ENCODE measurements around the gene RANBP3.
A peak's percentile ranks its signal among the peaks of the same experiment; 100 is the strongest.
"Not testable (repeated sequence)": the region's sequence is repeated elsewhere in the genome, so short reads cannot be mapped to it uniquely, and the experiment has no call there.

Gene RANBP3

DNA sequence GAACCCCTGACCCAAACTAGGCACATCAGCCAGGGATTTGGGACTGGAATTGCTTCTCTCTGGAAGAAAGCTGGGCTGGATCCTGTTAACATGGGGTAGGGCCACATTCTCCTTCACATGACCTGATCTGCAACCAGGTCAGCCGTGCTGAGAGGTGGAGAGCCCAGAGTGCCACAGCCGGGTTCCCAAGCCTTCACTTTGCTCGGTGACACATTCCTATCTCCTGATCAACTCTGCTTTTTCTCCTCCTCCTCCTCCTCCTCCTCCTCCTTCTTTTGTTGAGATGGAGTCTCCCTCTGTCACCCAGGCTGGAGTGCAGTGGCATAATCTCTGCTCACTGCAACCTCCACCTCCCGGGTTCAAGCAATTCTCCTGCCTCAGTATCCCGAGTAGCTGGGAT, 7.9 kb upstream of the RANBP3 start:
- DNase-seq = not testable (repeated sequence)

DNA sequence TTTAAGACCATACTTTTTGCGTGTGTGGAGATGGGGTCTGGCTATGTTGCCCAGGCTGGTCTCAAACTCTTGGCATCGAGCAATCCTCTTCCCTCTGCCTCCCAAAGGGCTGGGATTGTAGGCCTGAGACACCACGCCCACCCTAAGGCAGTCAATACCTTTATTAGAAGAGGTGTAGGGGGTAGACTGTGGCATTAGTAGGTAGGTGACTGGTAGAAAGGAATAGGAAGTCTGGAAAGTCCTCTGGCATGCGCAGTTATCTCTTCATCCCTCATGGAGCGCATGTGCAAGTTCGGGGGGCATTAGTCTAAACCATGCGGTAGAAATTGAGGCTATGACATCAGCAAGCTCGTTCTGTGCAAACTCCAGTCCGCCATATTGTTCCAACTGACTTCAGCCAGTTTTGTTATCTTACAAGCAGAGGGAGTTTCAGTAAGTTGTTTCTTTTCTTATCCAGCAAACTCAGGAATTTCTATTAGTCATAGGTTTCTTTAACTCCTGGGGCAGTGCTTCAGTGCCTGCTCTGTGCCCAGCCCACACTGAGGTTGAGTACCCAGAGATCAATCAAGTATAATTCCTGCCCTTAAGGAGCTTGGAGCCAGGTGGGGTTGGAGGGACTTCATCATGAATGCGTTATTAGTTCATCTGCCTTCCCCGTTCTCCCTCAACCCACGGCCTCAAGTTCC, 7.3 kb upstream of the RANBP3 start:
- no peak for DNase-seq

- DNase-seq = no peak
Measured at GRCh38 chr19:5984600-5984999, 6.7 kb upstream of the RANBP3 start.

GRCh38 chr19:5983367-5983955, 5.5 kb upstream of the RANBP3 start:
- DNase-seq = no peak

DNA sequence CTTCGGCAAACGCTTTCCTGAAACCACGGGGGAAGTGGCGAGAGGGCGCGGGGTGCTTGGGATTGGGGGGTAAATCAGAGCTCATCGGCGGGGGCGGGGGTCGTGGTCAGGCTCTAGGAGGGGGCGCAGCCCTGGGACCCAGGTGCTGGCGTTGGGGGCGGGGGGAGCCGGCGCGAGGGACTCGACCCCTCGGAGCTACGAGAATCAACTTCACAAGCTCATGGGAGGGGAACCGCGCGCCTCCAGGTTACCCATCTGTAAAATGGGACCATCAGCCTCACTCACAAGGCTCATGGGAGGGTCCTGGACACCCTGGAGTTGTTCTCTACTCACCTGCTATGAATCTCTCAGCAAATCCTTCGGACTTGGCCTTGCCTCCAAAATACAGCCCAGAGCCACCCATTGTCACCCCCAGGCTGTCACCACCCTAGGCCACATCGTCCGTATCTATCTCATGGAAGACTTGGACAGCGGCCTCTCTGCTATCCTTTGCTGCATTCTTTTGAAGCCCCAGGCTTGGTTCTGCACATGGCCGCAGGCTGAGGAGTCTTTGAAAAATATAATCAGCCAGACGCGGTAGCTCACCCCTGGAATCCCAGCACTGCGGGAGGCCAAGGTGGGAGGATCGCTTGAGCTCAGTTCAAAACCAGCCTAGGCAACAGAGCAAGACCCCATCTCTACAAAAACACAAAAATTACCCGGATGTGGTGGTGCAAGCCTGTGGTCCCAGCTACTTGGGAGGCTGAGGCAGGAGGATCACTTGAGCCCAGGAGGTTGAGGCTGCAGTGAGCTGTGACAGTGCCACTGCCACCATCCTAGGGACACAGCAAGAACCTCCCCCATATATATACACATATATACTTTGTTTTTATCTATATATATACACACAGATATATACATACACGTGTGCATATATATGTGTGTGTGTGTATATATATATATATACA, 939 bp upstream of the RANBP3 start:
- peak; percentile 67 for DNase-seq

GRCh38 chr19:5977222-5977784, 637 bp downstream of the RANBP3 start:
- no peak for DNase-seq

- no peak for DNase-seq
Measured at GRCh38 chr19:5976768-5977167, 1.2 kb downstream of the RANBP3 start.

DNA sequence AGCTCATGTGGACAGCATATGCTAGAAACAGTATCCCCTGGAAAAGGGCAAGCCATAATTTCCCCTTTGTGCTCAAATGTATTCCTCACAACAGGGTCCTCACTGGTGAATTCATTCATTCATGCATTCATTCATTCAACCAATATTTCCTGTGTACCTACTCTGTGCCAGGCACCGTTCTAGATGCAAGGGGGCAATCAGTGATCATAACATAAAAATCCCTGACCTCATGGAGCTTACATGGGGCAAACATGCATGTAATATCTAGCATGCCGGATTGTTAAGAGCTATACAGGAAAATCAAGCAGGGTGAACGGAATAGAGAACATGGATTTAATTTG, 2.6 kb downstream of the RANBP3 start:
- no peak for DNase-seq

DNA sequence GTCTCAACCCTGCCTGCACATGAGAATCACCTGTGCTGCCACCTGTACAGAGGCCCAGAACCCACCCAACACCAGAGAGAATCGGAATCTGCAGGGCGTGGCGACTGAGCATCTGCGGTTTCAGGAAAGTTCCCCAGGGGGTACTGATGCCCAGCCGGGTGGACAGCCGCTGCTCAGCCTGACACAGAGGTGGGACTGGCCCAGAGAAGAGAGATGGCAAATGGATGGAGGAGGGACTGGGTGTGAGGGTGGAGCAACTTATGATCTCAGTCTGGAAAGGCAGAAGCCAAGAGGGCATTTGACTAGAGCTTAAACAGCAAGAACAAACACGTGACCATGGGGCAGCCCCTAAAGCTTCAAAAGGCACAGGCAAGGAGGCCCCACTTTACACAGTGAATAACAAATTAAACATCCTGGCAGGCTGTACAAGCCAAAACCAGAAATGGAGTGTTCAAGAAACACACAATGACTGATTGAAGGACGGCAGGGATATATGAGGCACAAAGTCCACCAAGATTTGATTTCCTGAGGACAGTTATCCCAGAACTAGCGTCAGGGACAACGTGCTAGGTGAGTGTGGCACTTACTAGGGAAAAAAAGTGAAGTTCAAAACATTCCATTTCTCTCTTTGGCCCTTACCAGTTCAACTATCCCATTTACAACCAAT, 3.1 kb downstream of the RANBP3 start:
- DNase-seq = no peak

DNA sequence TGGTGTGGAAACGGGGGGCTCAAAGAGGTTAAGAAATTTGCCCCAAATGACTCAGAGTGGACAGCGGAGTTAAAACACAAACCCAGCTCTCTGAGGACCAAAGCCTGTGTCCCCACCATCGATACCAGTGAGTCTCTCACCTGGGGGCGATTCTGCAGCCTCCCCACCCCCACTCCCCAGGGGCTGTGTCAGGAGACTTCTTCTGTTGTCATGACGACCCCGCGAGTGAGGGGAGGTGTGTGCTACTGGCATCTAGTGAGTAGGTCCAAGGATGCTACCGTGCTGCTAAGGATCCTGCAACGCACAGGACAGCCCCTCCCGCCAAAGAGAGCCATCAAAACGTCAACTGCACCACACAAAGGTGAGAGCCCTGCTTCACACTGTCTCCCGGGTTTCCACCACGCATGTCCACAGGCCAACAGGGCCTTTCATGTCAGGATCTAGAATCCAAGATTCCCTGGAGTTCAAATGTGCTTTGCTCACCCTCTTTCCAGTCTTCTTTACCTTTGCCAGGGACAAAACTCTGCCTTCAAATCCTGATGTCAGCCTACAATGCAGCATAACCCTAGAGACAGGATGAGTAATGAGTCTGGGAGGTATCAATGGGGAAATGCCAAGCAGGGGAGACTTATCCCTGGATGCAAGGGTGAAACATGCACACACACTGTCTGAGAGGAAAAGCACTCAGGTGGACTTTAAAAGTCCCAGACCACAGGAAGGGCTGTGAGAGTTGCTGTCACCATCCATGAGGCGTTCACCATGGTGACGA, 3.9 kb downstream of the RANBP3 start:
- DNase-seq = no peak

DNA sequence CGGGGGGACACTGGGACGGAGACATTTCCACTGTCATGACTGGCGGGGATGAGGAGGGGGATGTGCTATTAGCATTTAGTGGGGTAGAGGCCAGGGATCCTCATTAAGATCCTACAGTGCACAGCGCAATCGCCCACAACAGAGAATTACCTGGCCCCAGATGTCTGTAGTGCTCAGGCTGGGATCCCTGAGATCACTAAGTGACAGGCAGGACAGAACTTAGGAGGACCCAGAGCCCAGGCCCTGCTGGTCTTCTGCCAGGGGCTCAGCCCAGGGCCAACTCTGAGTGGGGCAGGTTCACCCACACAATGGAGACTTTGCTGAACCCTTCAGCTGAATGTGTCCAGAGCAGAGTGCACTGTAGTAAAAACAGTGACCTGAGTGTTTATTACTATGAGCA, 4.6 kb downstream of the RANBP3 start:
- no peak for DNase-seq

GRCh38 chr19:5972355-5972731, 5.6 kb downstream of the RANBP3 start:
- DNase-seq = no peak

DNA sequence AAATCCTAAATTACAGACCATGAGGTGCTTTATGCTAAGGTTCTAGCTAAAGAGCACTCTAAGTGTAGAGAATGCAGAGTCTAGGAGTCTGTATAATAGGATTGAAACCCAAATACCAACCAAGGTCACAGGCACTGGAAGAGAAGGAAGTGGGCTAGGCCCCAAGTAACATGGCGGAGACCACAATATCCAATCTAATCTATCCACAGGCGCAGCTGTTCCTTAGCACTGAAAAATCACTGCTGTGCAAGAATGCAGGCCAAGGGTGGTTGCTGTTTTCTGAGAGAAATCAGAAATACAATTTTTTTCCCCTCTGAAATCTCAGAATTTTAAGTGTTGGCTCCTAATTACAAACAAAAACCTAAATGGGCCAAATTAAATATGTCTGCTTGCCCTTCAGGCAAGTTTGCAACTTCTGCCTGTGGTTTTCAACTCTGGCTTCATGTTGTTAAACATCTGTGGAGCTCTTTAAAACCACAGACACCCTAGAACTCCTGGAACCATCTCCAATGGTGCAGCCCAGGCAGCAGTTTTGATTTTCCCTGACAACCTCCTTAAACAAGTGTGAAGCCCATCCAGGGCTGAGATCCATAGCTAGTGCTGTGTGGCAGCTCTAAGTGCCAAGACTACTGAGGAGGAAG, 6.1 kb downstream of the RANBP3 start:
- no peak for DNase-seq

- no peak for DNase-seq
Measured at GRCh38 chr19:5969476-5969875, 8.5 kb downstream of the RANBP3 start.

GRCh38 chr19:5968431-5969373, 9.2 kb downstream of the RANBP3 start:
- DNase-seq = no peak

GRCh38 chr19:5967994-5968430, 9.9 kb downstream of the RANBP3 start:
- peak; percentile 80 for DNase-seq

DNA sequence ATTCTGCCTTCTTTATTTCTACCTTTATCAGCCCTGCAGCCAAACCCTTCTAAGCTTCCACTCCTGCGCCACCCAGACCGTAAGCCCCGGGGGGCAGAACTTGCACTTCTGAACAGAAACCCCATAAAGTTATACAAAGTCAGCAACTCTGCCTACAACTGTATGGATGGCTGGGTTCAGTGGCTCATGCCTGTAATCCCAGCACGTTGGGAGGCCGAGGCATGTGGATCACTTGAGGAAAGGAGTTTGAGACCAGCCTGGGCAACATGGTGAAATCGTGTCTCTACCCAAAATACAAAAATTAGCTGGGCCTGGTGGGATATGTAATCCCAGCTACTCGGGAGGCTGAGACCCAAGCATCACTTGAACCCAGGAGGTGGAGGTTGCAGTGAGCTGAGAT, 10.4 kb downstream of the RANBP3 start:
- DNase-seq = no peak

DNA sequence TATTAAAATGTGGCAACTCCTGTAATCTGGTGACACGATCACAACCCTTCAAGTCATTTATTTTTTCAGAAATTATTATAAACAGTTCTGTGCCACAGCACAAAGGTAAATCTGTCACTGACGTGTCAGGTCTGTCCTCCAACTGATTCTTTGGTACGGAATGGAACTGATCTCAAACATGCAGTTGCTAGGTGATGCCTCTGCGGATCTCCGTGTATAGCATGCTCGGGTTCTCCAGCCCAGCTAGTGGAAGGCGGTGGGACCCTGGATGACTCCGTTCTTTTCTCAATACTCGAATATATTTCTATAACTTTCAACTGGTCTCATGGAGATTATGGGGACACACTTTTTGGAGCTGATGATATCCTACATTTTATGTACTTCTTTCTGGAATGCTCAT, 11.0 kb downstream of the RANBP3 start:
- DNase-seq = no peak

DNA sequence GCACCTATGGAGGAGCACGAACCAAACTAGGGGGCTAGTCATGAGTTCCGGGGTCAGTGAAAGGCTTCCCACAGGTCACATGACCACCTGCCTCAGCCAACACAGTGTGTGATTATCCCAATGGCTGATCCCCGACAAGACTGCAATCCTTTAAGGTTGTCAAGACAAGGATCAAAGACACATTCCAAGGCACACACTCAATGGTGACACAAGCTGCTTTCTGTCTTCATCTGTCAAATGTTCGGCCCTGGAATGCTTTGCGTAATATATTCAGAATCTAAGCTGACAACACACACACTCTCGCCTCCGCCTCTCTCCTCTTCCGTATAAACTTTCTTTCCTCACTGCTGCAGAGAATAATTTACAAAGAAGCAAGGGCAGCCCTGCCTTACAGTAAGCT, 11.7 kb downstream of the RANBP3 start:
- DNase-seq = no peak

- no peak for DNase-seq
Measured at GRCh38 chr19:5964816-5965565, 12.9 kb downstream of the RANBP3 start.

Measured in activated CD8-positive, alpha-beta memory T cell treated with anti-CD3 and anti-CD28 coated beads for 24 hours (primary cell).